Kidney (tissue), 14 donors: ENCODE measurements around the gene STAP2. TPM values are rescaled to one million over a fixed set of nuclear protein-coding genes. Genes with fewer than 3 reads are reported as not detected.

Experiments
- DNase-seq, 5 donors: peaks; one replicate each; pipeline ENCODE4 v3.0.0-alpha.2; 2013 to 2020
- FAIRE-seq: peaks from 2 replicates; lab custom pipeline; 2012; peaks lifted over from hg19 to GRCh38; lab: Jason Lieb, UNC
- H3K27ac ChIP-seq, 2 donors: one replicate each; pipeline ENCODE4 v1.7.0; 2013; ENCODE audit warnings: low read depth in 2 of 2, low read length in 2 of 2, inconsistent platforms in 1 of 2
- H3K27me3 ChIP-seq: one replicate; pipeline ENCODE4 v1.7.1; 2013; ENCODE audit warnings: low read length, inconsistent platforms; ENCODE audit not compliant: control insufficient read depth, insufficient read depth
- H3K36me3 ChIP-seq, 3 donors: one replicate each; pipeline versions ENCODE4 v1.7.0 to v1.7.1; 2013; ENCODE audit warnings: low read length in 3 of 3, control low read depth in 1 of 3, inconsistent platforms in 1 of 3; ENCODE audit not compliant: insufficient read depth in 3 of 3, control insufficient read depth in 2 of 3
- H3K4me1 ChIP-seq, 3 donors: one replicate each; pipeline versions ENCODE4 v1.7.0 to v1.7.1; 2013; ENCODE audit warnings: low read length in 3 of 3, inconsistent platforms in 1 of 3, low read depth in 1 of 3; ENCODE audit not compliant: control insufficient read depth in 2 of 3, insufficient read depth in 2 of 3
- H3K4me3 ChIP-seq, 3 donors: one replicate each; pipeline versions ENCODE4 v1.7.0 to v1.8.1; 2013; ENCODE audit warnings: low read length in 3 of 3, control low read depth in 1 of 3, inconsistent platforms in 1 of 3
- H3K9ac ChIP-seq, 3 donors: one replicate each; pipeline versions ENCODE4 v1.7.0 to v1.7.1; 2013; ENCODE audit warnings: low read length in 3 of 3, control low read depth in 1 of 3, inconsistent platforms in 1 of 3
- H3K9me3 ChIP-seq, 3 donors: one replicate each; pipeline versions ENCODE4 v1.7.0 to v1.7.1; 2013; ENCODE audit warnings: low read length in 3 of 3, control low read depth in 1 of 3, inconsistent platforms in 1 of 3; ENCODE audit not compliant: control insufficient read depth in 2 of 3, insufficient read depth in 1 of 3
- intact Hi-C: fragments of 100-400 bp; cut with DNase I; formaldehyde crosslinking; loops from one replicate; pipeline ENCODE4 v1.11.1; 2022
- polyA plus RNA-seq: library from polyadenylated mRNA; stranded (reverse); fragments of 350-450 nt; fragmentation: Illumina TruSeq; extraction: RNeasy Lipid Tissue Mini Kit (QIAGEN cat#74804); gene quantifications from one replicate; pipeline ENCODE4 v1.2.3, GENCODE V29; 2014; ENCODE audit warnings: low read depth, low replicate concordance; ENCODE audit not compliant: insufficient read depth
- total RNA-seq: library from RNA; stranded (reverse); fragmentation: NEBNext Ultra II Directional; extraction: Animal tissue kit (Norgen Biotek cat#: 25700); gene quantifications from one replicate; pipeline ENCODE4 v1.2.1, GENCODE V29; 2021
- TF ChIP-seq, protein P1 (sequence below): IDR thresholded peaks from 3 replicates; pipeline ENCODE4 v1.5.1; 2012; ENCODE audit warnings: mild to moderate bottlenecking, moderate library complexity, borderline replicate concordance; ENCODE audit not compliant: insufficient read depth; ENCODE audit errors: extremely low read depth
- donor health status: control.
- donor health status: control.
- donor health status: control.
- donor health status: control.
- donor health status: control.
- donor health status: DM: yes; HTN: yes; CAD: no.
- donor health status: Normal renal cell carcinoma (clear cell type).

Gene STAP2
- total and polyA plus RNA-seq, 2 donors from 2014 or later = 32.3 to 61.5 TPM

DNA sequence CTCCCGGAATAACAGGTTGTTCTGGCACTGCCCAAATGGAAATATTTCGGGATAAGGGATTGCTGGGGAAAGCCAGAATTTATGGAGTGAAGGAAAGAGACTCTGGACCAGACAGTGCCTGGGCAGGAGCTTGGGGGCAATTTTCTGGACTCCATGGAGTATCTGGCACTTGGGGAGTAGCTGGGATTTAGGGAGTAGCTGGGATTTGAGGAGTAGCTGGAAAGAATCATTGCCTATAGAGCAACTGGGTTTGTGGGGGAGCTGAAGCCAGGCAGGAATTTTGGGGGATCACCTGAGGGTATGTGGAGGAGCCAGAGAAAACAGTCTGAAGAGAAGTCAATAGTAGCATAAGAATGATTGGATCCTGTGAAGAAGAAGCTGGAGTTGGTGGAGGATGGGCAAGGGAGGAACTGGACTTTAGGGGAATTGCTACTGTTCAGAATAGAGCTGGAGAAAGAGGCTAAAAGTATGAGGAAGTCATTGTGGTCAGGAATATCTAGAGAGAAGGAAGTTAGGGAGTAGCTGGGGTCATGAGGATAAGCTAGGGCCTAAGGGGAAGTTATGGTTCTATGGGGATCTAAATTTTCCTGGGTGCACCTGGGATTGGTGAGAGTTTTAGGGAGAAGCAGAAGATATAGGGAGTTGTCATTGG lies 19.4 kb downstream of the STAP2 start:
- no peak for FAIRE-seq
- no peak overlapping the region for H3K27ac ChIP-seq
- peaks cover 0 to 3% (median 0%) of the 10 kb centered on the region in 3 donors for H3K4me1 ChIP-seq
- no peak overlapping the region for H3K4me3 ChIP-seq
- no peaks in the 10 kb centered on the region for H3K9me3 ChIP-seq
- no peaks in the 10 kb centered on the region for H3K36me3 ChIP-seq
- intact Hi-C loops = no loop called here
- TF ChIP-seq, protein P1, sequence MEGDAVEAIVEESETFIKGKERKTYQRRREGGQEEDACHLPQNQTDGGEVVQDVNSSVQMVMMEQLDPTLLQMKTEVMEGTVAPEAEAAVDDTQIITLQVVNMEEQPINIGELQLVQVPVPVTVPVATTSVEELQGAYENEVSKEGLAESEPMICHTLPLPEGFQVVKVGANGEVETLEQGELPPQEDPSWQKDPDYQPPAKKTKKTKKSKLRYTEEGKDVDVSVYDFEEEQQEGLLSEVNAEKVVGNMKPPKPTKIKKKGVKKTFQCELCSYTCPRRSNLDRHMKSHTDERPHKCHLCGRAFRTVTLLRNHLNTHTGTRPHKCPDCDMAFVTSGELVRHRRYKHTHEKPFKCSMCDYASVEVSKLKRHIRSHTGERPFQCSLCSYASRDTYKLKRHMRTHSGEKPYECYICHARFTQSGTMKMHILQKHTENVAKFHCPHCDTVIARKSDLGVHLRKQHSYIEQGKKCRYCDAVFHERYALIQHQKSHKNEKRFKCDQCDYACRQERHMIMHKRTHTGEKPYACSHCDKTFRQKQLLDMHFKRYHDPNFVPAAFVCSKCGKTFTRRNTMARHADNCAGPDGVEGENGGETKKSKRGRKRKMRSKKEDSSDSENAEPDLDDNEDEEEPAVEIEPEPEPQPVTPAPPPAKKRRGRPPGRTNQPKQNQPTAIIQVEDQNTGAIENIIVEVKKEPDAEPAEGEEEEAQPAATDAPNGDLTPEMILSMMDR = no peak
- no peaks in the 10 kb centered on the region for H3K27me3 ChIP-seq
- H3K9ac ChIP-seq = no peak overlapping the region
- no peak for DNase-seq

DNA sequence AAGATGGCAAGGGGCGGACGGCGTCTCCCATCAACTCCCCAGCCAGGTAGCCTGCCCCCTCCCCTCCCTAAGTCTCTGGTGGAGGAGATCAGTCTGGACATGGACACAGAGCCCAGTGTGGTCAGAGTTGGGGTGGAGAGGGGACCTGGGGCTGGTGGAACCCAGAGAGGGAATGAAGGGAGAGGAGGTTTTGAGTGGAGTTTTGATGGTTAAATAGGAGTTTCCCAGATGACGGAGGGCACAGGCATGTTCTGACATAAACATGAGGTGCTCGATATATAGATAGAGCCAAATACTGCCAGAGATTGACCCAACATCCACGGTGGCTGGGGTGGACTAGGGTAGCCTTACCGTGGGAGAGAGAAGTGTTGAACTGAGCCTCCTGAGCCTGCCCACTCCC lies 20.2 kb downstream of the STAP2 start:
- Histone ChIP-seq H3K36me3 (no peaks in the 10 kb centered on the region), H3K9me3 (no peaks in the 10 kb centered on the region), H3K4me3 (no peak overlapping the region), H3K27me3 (no peaks in the 10 kb centered on the region), H3K4me1 (peaks cover 0 to 3% (median 0%) of the 10 kb centered on the region in 3 donors), H3K27ac (no peak overlapping the region), H3K9ac (no peak overlapping the region)
- DNase-seq (no peak), FAIRE-seq (no peak)
- intact Hi-C loops = no loop called here
- TF ChIP-seq, protein P1 = no peak

- H3K27me3 ChIP-seq = no peaks in the 10 kb centered on the region
- H3K9ac ChIP-seq = no peak overlapping the region
- DNase-seq (no peak), FAIRE-seq (no peak)
- H3K36me3 ChIP-seq = no peaks in the 10 kb centered on the region
- TF ChIP-seq, protein P1 = no peak
- H3K27ac ChIP-seq = no peak overlapping the region
- H3K4me1 ChIP-seq = no peaks in the 10 kb centered on the region
- H3K9me3 ChIP-seq = no peaks in the 10 kb centered on the region
- intact Hi-C loops = no loop called here
- H3K4me3 ChIP-seq = no peak overlapping the region
These were observed 21.7 kb downstream of the STAP2 start for GRCh38 chr19:4316956-4317355.
